HG03575 (cell line): Measurements from ENCODE around the gene DCHS1.

Experiments used
- ATAC-seq: cut with Tn5 transposase; IDR thresholded peaks from one replicate; pipeline ENCODE4 v1.9.1; 2021; ENCODE audit not compliant: unreplicated experiment, insufficient number of reproducible peaks, low FRiP score; ENCODE audit errors: extremely low read depth

The DCHS1 gene

GRCh38 chr11:6618117-6619003 is 37.2 kb downstream of the DCHS1 start:
- ATAC-seq = no peak

DNA sequence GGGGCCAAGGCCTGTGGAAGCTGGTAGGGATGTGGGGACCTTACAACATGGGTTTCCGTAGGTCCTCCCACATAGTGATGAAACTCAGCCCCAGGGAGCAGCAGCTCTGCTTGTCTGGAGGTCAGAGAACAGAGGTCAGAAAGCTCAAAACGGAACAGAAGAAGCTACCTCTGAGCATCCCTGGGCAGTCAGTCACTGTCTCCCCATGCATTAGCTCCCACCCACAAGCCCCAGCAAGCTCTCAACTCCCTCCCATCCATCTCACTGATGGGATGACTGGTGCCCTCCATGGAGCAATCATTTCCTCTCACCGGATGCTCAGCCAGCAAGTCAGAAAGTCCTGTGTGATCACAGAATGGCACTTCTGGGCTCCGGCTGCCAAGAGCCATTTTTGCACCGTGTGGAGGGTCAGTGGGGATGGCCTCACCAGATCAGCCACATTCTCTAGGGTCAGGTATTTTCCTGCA is 38.3 kb downstream of the DCHS1 start:
- no peak for ATAC-seq

DNA sequence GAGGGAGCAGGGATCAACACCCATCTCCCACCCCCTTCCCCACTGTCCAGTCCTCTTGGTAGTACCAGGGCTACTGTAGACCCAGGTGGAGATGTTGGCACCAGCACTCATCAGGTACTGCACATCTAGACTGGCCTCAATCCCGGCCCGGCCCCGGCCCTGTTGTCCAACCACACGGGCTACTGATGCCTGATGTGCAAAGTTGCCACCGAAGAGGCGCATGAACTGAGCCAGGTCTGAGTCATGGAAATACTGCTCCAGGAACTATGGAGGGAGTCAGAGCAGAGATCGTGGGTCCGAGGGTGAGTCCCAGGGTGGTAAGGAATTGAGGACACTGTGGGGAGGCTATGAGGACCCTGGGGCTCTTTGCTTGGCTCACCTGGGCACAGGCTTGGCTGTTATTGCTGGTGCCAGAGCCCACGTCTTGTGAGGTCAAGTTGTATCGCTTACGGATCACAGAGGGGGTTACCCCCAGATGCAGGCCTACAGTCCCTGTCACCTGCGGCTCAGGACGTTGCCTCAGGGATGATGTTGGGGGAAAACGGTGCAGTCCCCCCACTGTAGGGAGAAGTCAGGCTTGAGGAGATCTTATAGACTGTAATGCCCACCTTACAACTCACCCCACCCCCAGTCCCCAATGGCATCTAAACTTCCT is 38.9 kb downstream of the DCHS1 start:
- ATAC-seq = no peak

GRCh38 chr11:6615882-6616585 is 39.6 kb downstream of the DCHS1 start:
- no peak for ATAC-seq

DNA sequence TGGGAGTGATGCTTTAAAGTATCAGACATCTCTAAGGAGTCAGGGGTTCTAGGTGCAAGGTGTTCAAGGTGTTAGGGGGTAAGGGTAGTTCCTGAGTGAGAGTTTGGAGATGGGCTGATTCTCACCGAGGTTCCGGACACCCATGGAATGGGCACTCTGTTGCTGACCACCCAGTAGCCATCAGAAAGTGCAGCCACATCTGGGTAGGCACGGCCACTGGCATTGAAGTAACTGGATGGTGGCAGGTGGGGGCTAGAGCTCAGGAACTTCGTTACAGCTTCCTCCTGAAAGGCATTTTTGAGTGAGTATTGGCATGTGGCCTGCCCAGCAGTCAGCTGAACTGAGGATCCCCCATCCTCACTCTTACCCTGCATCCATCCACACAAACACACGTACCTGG is 40.6 kb downstream of the DCHS1 start:
- no peak for ATAC-seq

- no peak for ATAC-seq
Measured at GRCh38 chr11:6614446-6614845, 41.2 kb downstream of the DCHS1 start.

- no peak for ATAC-seq
Measured at GRCh38 chr11:6613496-6613895, 42.1 kb downstream of the DCHS1 start.

DNA sequence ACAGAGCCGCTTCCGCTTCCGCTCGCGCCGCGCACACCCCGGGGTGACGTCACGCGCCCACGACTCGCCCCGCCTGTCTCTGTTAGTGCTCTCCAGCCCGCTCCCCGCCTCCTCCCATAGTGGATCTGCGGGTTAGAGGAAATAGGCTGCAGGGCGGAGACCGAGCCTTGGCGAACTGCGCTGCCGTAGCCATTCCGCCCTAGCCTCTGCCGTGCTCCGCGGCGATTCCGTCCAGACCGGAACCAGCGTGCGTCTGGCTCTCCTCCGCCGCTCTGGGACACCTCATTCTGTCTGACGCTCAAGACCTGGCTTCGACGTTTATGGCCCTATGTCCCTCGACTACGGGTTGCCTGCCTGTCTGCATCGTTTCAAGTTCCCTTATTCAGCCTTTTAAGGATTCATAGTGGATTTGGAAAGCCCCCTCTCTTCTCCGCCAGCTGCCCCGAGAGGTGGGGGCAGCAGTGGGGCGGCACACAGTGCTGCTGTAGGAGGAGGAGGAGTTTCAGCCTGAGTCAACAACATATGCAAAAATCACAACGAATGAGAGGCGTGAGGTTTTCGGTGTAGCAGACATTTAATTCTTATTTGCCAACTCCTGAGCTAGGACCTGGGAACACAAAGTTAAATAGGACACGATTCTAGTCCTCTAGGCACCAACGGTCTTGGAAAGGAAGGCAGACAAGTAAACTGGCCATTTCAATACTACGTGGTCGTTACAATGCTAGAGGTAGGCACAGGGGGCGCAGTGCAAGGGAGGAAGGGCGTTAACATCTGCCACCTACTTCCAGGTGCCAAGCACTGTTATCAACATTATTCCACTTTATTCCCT is 43.2 kb downstream of the DCHS1 start, which contains the start of gene TAF10:
TSS of gene TAF10 (minus strand) at position 4 of the 829 bp plus-strand sequence. CDS start 27 bp downstream, outside the sequence.
- peak; percentile 51 for ATAC-seq

DNA sequence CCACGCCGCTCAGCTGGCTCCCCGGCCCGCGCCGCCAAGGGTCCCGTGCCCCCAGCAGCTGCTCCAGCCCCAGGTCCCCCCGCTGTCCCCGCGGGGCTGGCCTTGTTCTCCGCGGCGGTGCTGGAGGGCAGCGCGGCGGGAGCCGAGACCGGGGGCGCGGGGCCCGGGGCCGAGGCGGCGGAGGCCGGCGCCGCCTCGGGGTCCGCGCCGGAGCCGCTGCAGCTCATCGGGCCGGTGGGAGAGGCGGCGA is 43.7 kb downstream of the DCHS1 start:
- no peak for ATAC-seq

DNA sequence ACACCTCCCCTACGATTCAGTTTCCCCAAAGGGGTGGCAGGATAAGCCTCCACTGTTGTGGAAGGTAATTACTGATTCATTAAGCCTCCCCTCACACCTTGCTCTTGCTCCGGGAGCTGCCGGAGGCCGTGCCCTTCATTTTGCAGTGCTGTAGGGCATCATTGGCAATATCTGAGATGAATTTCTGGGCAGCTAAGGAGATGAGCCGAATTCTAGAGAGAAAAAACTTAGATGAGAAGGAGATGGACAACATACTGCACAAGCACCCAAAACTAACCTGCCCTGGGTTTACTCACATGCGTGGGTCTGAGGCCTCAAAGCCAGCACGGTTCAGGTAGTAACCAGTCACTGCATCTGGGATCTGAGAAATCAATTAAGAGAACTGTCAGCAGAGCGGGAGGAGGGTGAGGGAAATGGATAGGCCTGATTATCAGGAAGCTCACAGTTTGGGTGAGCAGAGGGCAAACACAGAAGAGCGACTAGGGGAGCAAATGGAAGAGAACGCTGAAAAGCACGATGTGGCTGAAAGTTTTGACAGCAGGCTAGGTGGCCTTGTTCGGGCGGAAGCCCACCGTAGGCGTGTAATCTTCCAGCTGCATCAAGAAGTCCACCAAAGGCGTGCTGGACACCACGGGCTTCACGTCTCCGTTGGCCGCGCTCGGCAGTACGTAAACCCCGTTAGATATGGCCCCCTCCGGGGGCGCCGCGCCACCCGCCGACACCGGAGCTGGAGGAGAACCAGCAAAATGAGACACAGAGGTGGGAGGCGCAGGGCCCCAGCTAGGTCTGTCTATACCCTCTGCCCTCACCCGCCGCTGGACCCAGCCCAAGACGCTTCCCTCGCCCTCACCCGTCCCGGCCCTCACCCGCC is 44.3 kb downstream of the DCHS1 start:
- ATAC-seq = no peak

GRCh38 chr11:6610591-6610990 is 45.0 kb downstream of the DCHS1 start:
- no peak for ATAC-seq

GRCh38 chr11:6609502-6610015 is 46.0 kb downstream of the DCHS1 start:
- no peak for ATAC-seq

DNA sequence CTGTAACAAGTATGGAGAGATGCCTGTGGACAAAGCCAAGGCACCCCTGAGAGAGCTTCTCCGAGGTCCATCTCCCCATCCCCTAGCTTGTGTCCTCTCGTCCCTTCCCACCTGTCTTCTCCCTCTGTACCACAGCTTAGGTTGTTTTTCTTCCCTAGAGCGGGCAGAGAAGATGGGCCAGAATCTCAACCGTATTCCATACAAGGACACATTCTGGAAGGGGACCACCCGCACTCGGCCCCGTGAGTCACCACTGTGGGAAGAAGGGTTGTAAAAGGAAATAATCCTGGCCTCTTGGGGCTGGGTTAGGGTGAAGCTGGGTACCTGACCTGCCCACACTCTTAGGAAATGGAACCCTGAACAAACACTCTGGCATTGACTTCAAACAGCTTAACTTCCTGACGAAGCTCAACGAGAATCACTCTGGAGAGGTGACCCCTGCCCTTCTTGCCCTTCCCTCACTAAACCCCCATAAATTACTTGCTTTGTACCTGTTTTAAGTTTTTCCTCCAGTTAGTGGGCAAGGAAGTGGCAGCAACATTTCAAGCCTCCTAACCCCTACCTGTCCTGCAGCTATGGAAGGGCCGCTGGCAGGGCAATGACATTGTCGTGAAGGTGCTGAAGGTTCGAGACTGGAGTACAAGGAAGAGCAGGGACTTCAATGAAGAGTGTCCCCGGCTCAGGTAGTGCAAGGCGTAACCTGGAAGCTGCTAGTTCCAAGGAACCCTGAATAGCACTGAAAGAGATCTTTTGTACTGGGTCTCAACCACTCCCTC is 46.7 kb downstream of the DCHS1 start:
- ATAC-seq = no peak

- ATAC-seq = no peak
Measured at GRCh38 chr11:6608011-6608410, 47.6 kb downstream of the DCHS1 start.

DNA sequence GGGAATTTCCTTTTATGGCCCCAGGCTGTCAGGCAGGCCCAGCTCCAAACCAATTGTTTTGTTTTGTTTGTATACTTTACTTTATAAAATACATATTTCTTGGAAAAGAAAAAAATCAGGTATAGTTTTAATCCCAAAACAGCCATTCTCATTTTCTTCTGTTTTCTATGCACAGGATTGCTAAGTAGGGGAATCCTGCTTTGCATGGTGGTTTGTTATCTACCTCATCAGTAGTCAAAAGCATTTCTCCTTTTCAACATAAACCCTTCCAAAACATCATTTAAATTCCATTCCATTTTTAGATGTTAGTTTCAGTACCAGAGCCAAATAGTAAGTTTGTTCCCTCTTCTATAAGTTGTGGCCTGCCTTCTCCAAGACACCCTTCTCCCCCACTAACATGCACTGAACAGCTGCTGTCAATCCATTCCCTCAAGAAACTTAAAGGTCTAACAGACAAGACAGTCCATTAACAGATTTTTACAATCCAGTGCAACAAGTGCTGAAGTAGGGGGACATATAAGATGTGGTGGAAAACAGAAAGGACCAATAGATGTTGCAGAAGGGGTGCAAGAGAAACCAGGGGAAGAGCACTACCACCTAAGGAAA is 48.3 kb downstream of the DCHS1 start:
- ATAC-seq = no peak

GRCh38 chr11:6606471-6607189 is 49.0 kb downstream of the DCHS1 start:
- peak; percentile 27 for ATAC-seq
